T-helper 2 cell treated with Interferon-gamma antibody and Interleukin-4, amounts not matched to agents 100 ng/mL and 5 ng/mL, for 36 hours (primary cell): ENCODE results near the gene LAMB3. TPM values are rescaled to one million over a fixed set of nuclear protein-coding genes. Genes with fewer than 3 reads are reported as not detected.
"Not testable (repeated sequence)": the region's sequence is repeated elsewhere in the genome, so short reads cannot be mapped to it uniquely, and the experiment has no call there.

Experiments
- intact Hi-C: fragments of 100-400 bp; cut with micrococcal nuclease; formaldehyde crosslinking; loops from one replicate; pipeline ENCODE4 v1.15.1; 2023
- total RNA-seq: library from RNA; stranded (reverse); gene quantifications from 2 replicates; pipeline ENCODE4 v1.2.3, GENCODE V29; 2022

Gene LAMB3
- total RNA-seq: 1.5 and 1.6 TPM in 2 replicates

- intact Hi-C loops: no loop called here
Observed at GRCh38 chr1:209652121-209652735, at the start of gene LAMB3. Gene LAMB3 (minus strand): TSS chr1:209652425. CDS start chr1:209650944, 1,481 bp downstream.

DNA sequence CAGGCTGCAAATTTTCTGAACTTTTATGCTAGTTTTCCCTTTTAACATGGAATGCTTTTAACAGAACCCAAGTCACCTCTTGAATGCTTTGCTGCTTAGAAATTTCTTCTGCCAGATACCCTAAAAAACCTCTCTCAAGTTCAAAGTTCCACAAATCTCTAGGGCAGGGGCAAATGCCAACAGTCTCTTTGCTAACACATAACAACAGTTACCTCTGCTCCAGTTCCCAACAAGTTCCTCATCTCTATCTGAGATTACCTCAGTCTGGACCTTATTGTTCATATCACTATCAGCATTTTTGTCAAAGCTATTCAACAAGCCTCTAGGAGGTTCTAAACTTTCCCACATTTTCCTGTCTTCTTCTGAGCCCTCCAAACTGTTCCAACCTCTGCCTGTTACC, 48.5 kb upstream of the LAMB3 start:
- intact Hi-C loops: not testable (repeated sequence)

DNA sequence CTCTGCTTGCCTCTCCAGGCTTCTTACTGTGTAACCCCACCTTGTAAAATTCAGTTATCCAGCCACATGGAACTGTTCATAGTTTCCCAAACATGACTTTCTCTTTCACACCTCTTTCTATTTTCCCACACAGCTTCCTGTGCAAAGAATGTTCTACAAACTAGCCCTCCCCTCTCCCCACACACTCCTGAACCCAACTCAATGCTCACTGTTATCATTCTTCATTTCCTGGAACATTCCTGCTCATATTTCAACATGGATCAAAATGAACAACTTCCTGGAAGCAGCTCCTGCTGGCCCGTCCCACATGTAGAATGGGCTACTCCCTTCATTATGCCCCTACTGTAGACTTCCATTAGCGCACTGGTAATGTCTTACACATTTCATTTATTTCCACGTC, 44.9 kb upstream of the LAMB3 start:
- intact Hi-C loops: no loop called here

DNA sequence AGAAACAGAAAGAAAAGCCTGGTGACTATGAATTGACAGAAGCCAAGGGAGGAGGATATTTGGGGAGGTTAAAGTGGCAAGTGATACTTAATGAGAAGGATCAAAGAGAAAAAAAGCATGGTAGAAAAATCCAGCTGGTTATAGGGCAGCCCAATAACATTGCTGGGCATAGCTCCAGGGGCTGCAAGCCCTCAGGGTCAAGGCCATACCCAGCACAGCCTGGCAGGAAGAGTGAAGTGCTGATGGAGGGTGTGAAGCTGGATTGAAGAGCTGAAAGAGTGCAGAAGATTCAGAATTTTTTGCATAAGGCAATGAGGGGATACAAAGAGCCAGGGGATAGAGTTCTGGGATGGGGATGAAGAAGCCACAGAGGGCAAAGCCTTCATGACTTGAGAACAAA, 44.4 kb upstream of the LAMB3 start:
- intact Hi-C loops: no loop called here

DNA sequence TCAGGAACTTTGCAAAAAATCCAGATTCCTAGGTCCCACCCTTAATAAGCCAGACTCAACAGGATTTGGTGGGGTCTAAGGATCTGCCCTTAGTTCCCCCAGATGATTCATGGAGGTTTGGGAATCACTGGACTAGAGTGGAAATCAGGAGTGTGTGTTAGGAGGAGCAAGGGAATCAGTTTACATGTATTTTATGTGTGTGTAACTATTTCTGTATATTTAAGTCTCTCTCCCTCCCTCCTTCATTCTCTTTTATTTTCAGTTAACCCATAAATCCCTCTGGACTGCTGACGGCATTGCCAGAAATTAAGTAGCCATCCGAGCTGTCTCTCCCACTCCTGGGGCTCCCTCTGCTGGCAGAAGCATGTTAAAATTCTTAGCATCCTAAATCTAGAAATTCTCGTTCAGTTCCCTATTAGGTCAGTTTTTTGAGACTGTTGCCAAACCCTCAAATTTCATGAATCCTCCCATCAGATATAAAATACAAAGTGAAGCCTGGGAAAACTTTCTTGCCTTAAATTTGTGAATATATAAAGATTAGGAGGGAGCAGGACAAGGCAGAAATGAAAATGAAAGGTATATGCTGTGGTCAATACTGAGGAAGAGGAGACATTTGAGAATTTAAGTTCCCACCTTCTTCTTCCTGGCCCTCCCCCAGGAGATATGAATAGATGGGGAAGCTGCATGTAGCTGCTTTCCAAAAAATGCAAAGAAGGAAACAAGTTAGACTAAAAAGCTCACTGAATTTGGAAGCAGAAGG, 40.7 kb upstream of the LAMB3 start:
- intact Hi-C loops: loop anchor here (1.0 kb wide), 6 partner anchors 47 to 124 kb away; no protein-coding TSS in a partner anchor

GRCh38 chr1:209692296-209692695, 40.1 kb upstream of the LAMB3 start:
- intact Hi-C loops: no loop called here

DNA sequence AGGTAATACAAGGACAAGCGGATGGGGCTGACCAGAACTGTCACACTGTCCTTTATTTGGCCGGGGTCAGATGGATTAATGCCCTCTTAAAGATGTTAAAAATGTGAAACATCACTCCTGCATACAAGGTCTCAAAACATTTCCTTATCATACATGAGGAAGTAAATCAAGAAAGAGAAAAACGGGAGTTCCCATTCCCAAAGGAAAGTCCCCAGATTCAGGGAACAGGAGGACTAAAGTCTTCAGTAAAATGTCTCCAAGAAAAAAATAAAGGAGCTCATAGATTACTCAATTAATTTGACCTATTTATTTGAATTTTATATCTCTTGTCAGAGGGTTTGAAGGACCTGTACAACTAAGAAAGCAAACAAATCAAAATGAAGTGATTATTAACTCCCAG, 39.0 kb upstream of the LAMB3 start:
- intact Hi-C loops: no loop called here

DNA sequence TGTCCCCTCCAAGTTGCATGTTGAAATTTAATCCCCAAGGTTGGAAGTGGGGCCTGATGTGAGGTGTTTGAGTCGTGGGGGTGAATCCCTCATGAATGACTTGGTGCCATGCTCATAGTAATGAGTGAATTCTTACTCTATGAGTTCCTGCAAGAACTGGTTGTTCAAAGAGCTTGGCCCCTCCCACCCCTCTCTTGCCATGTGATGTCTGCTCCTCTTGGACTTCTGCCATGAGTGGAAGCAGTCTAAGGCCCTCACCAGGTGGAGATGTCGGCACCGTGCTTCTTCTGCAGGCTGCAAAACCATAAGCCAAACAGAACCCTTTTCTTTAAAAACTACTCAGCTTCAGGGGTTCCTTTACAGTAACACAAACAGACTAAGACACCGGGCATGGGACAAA, 37.3 kb upstream of the LAMB3 start:
- intact Hi-C loops: no loop called here

GRCh38 chr1:209688746-209689234, 36.6 kb upstream of the LAMB3 start:
- intact Hi-C loops: no loop called here

GRCh38 chr1:209686322-209686721, 34.1 kb upstream of the LAMB3 start:
- intact Hi-C loops: loop anchor here (2.0 kb wide), 2 partner anchors 14 to 36 kb away; no protein-coding TSS in a partner anchor

- intact Hi-C loops: loop anchor here (2.0 kb wide), 2 partner anchors 13 to 35 kb away; no protein-coding TSS in a partner anchor
Observed at GRCh38 chr1:209685821-209686220, 33.6 kb upstream of the LAMB3 start.

DNA sequence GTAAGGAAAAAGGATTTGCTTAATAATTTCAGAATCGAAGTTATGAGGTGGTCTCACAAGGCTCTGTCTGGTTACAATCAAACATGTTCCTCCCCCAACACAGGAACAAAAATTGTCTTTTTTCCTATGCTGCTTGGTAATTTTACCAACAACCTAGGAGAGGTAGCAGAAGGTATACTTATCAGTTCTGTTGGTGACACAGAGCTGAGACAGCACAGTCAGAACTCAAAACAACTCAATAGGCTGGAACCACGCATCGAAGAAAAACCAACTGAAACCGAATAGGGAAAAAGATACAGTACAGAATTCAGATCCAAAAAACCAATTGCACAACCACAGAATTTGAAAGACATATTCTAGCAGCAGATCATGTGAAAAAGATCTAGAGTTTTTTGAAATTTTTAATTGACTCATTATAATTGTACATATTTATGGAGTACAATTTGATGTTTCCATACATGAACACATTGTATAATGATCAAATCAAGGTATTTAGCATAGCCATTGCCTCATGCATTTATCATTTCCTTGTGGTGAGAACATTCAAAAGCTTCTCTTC, 26.8 kb upstream of the LAMB3 start:
- intact Hi-C loops: no loop called here

GRCh38 chr1:209675565-209676154, 23.4 kb upstream of the LAMB3 start:
- intact Hi-C loops: no loop called here

DNA sequence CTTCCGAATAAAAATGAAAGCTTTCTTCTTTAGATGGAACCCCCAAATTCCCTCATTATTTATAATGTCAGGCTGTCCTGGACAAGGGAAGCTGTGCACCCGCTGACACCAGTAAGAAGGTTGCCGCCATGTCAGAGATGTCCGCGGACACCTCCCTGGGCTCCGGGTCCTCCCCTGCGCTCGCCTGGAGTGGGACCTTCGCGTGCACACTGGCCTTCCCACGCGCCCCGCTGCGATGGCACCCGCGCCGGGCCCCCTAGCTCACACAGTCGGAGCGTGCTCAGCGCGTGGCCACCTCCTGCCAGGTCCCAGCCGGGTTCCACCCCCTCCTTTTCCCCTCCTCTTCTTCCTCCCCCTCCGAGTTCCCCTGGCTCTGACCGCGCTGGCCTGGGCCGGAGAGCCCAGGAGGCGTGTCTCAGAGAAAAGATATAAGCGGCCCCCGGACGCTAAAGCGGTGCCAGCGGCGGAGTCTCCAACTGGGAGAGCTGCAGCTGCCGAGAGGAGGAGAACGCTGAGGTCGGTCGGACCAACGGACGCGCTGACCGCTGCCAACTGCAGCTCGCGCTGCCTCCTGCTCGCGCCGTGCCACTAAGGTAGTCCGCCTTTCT, 22.8 kb upstream of the LAMB3 start, which contains the start of gene G0S2:
G0S2 (plus strand) TSS at position 456 of the 608 bp plus-strand sequence. CDS start 273 bp downstream, outside the sequence.
- intact Hi-C loops: no loop called here

DNA sequence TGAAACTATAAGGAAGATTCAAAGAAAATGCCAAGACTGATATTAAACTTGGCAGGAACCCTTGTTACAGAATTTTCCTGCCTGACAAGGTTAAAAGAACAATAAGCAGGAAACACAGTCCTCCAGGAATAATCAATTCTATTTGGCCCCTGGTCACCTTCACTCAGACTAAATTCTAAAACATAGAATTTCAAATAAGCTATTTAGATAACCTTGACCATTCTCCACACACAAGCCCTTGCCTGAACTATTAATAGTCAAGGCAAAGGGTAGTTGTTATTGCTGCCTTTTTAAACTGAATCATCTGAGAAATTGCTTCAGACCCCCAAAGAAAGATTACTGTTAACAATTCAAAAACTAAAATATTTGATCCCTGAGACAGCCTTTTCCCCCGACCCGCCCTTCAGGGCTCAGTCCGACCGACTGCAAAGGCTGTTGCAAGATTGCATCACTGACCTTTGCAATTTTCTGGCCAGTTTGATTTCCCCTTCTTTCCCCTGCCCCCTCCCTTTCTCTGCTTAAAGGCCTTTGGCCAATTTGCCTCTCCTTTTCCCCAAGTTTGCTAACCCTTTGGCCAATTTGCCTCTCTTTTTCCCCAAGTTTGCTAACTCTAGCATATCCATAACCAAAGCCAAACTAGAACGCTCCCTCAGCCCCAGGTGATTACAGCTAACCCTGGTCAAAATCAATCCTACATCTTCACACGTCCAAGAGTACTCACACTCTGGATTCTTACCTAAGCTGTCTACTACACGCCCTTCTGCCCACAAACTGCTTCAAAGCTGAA, 21.6 kb upstream of the LAMB3 start:
- intact Hi-C loops: loop anchor here (1.0 to 2.0 kb wide), 4 partner anchors 13 to 153 kb away; partner anchors contain the start of genes TRAF3IP3 and UTP25

DNA sequence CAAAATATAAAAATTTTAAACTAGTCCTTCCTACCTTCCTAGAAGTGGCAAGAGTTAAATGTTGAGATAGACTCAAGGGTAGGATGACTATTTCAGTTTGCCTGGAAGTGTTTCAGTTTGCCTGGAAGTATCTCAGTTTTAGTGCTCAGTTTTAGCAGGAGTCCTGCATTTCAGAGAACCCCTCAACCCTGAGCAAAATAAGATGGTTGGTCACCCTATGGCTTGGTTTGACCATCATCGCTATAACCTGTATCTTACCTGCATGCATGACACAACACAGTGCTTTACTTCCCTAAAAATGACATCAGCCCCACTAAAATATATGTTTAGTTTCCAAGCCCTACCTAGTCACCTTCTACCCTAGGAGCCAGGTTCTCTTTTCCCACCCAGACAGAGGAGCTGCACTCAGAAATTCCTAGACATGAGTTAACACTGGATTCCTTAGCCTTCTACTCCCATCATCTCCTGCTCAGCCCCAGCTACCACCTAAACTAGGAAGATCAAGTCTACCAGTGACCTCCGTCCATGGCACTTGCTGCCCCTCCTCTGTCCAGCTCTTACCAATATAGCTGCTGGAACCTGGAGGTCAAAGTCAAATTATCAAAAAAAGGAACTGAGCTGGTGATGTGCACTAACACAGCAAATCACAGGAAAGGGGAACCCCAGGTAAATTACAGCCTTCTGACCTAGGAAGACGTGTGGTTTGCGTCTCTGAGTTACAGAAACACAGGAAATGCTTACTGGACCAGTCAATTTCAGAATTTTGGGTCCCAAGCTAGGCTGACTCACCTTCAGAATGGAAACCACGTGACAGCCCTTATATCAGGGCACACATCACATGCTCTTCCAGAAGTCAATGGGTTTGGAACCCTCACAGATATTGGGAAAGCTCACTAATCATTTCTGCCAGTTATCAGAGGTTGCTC, 20.7 kb upstream of the LAMB3 start:
- intact Hi-C loops: loop anchor here (1.0 to 2.0 kb wide), 4 partner anchors 14 to 154 kb away; partner anchors contain the start of genes TRAF3IP3 and UTP25

DNA sequence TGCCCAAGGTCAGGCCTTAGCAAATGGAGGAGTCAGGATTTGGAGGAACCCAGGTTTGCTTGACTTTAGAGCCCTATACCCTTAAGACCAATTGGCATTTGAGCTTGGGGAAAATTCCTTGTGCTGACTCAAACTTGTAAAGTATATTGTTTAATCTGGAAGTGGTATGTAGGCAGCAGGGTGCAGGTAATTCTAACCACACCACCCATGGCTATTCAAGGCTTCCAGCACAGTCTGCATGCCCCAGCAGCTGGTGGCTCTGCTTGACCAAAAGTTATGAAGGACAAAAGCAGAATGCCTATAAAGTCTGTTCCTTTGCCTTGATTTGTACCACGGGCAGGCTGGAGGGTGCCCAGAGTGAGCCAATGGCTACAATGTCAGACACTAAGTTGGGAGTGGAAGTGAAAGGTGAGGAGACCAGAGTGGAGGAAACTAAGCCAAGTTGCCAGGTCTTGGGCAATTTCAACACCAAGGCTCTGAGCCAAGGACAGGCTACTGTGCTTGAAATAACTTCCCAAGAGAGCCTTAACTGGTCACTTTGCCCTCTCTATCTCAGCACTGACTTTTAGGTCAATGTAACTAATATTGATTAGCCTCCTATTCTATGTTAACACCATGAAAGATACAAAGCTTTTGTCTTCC, 18.3 kb upstream of the LAMB3 start:
- intact Hi-C loops: no loop called here

DNA sequence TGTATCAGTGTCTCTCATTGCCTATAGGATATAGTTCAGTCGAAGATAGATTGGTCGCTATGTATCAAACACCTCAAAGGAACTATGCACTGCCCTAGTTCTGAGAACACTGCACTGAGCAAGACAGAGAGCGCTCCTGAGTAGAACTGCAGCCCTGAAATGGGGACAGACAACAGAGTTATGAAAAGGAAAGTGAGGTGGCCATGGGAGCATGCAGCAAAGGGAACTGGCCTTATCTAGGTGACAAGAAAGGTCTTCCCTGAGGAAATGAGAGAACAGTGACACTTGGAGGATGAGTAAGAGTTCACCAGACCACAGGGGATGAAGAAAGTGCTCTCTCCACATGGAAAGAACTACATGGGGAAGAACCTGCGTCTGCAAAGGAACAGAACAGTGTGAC, 15.5 kb upstream of the LAMB3 start:
- intact Hi-C loops: no loop called here

DNA sequence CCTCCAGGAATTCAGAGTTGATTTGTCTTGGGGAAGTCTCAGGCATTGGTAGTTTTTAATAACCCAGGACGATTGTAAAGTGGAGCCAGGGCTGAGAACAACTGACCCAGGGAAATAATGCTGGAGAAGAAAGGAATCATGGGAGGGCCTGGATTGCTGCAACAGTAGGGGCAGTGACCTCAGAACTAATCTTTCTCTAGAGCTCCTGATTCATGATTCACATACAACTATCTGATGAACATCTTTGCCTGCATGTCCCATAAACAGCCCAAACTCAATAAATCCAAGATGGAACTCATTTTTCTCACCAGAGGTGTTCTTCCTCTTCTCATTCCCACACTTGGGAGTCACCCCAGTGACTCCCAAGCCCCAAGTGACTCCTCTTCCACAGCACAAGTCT, 14.9 kb upstream of the LAMB3 start:
- intact Hi-C loops: no loop called here
